Adrenal gland (tissue), 5 donors: ENCODE results near the gene SLC25A15.

Experiments
- POLR2A ChIP-seq, 2 donors: fragments of 450-650 bp; IDR thresholded peaks; one replicate each; pipeline ENCODE4 v1.6.1; 2017; ENCODE audit warnings: antibody characterized with exemption in 2 of 2, mild to moderate bottlenecking in 2 of 2, moderate library complexity in 1 of 2
- TF ChIP-seq, protein P1 (sequence below), 6 experiments: fragments of 450-650 bp in 4 of 6; fragments of 200-600 bp in 2 of 6; sonication (generic) in 1 of 6; IDR thresholded peaks; 1 replicate in 5 of 6; 2 replicates in 1 of 6; pipeline versions ENCODE4 v1.5.1 to v1.8.0; 2016 to 2021; ENCODE audit warnings: antibody characterized with exemption in 6 of 6, mild to moderate bottlenecking in 2 of 6, moderate library complexity in 1 of 6
- donor health status: DM: no; HTN: no; CAD: no.

DNA sequence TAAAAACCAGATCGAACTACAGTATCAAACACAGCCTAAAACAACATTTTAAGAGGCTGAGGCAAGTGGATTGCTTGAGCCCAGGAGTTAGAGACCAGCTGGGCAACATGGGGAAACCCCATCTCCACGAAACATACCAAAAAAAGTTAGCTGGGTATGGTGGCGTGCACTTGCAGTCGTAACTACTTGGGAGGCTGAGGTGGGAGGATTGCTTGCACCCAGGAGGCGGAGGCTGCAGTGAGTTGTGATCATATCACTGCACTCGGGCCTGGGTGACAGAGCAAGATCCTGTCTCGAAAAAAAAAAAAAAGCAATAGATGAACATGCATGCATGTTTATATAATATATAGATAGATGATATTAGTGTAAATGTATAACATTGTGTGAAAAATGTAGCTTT lies 13.2 kb upstream of the SLC25A15 start:
- TF ChIP-seq, protein P1, sequence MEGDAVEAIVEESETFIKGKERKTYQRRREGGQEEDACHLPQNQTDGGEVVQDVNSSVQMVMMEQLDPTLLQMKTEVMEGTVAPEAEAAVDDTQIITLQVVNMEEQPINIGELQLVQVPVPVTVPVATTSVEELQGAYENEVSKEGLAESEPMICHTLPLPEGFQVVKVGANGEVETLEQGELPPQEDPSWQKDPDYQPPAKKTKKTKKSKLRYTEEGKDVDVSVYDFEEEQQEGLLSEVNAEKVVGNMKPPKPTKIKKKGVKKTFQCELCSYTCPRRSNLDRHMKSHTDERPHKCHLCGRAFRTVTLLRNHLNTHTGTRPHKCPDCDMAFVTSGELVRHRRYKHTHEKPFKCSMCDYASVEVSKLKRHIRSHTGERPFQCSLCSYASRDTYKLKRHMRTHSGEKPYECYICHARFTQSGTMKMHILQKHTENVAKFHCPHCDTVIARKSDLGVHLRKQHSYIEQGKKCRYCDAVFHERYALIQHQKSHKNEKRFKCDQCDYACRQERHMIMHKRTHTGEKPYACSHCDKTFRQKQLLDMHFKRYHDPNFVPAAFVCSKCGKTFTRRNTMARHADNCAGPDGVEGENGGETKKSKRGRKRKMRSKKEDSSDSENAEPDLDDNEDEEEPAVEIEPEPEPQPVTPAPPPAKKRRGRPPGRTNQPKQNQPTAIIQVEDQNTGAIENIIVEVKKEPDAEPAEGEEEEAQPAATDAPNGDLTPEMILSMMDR (IDR thresholded peaks at IDR 0.05), result no peak
- no peak for TF ChIP-seq POLR2A (IDR thresholded peaks at IDR 0.05)
